ENCODE results near the gene SPAG9.

Gene SPAG9

GRCh38 chr17:50935996-50936266, 184.7 kb downstream of the SPAG9 start:
- Histone ChIP-seq H3F3A (ENCODE audit: insufficient read depth, low read length) (peaks cover 9% of the 10 kb centered on the region; the same call in 1 of the 2 replicates), H3K4me2 (ENCODE audit: low read depth, low read length) (no peak overlapping the region), H3K4me1 (ENCODE audit: low read length) (no peaks in the 10 kb centered on the region), H3K9ac (ENCODE audit: low read length) (no peak overlapping the region), H3K9me2 (replicated peaks; ENCODE audit: insufficient read depth, low read length) (no peaks in the 10 kb centered on the region), H3K36me3 (replicated peaks; ENCODE audit: insufficient read depth, low read length) (no peaks in the 10 kb centered on the region), H4K20me1 (ENCODE audit: insufficient read depth, low read length) (no peaks in the 10 kb centered on the region), H3K9me3 (replicated peaks; ENCODE audit: insufficient read depth, low read length) (no peaks in the 10 kb centered on the region), H3K79me2 (ENCODE audit: low read length) (no peaks in the 10 kb centered on the region), H3K27me3 (replicated peaks; ENCODE audit: insufficient read depth, low read length) (no peaks in the 10 kb centered on the region), H3K4me3 (ENCODE audit: low read length) (no peak overlapping the region), H2AFZ (ENCODE audit: low read length) (no peak overlapping the region), H3K27ac (ENCODE audit: low read length) (no peak overlapping the region)
- TF ChIP-seq EZH2 (optimal IDR thresholded peaks at IDR 0.05; ENCODE audit: low read depth, low read length) (no peak), CTCF (IDR thresholded peaks at IDR 0.05; ENCODE audit: low read length) (no peak), EZH2phosphoT487 (IDR thresholded peaks at IDR 0.05; ENCODE audit: low read length) (no peak)
- no peak for DNase-seq

- no peak for DNase-seq
- Histone ChIP-seq H2AFZ (ENCODE audit: low read length) (no peak overlapping the region), H3K4me2 (ENCODE audit: low read depth, low read length) (no peak overlapping the region), H3K9me2 (replicated peaks; ENCODE audit: insufficient read depth, low read length) (no peaks in the 10 kb centered on the region), H3F3A (ENCODE audit: insufficient read depth, low read length) (peaks cover 13% of the 10 kb centered on the region), H3K4me3 (ENCODE audit: low read length) (no peak overlapping the region), H3K27ac (ENCODE audit: low read length) (no peak overlapping the region), H3K27me3 (replicated peaks; ENCODE audit: insufficient read depth, low read length) (no peaks in the 10 kb centered on the region), H4K20me1 (ENCODE audit: insufficient read depth, low read length) (no peaks in the 10 kb centered on the region), H3K9ac (ENCODE audit: low read length) (no peak overlapping the region), H3K79me2 (ENCODE audit: low read length) (no peaks in the 10 kb centered on the region), H3K36me3 (replicated peaks; ENCODE audit: insufficient read depth, low read length) (no peaks in the 10 kb centered on the region), H3K9me3 (replicated peaks; ENCODE audit: insufficient read depth, low read length) (no peaks in the 10 kb centered on the region), H3K4me1 (ENCODE audit: low read length) (0 out of 2 replicates have a peak, but pooled peaks cover 4% of the 10 kb centered on the region)
- TF ChIP-seq EZH2phosphoT487 (IDR thresholded peaks at IDR 0.05; ENCODE audit: low read length), result no peak
- no peak for TF ChIP-seq EZH2 (optimal IDR thresholded peaks at IDR 0.05; ENCODE audit: low read depth, low read length)
- no peak for TF ChIP-seq CTCF (IDR thresholded peaks at IDR 0.05; ENCODE audit: low read length)
These were observed 185.3 kb downstream of the SPAG9 start for GRCh38 chr17:50935221-50935995.

GRCh38 chr17:50934672-50935220, 185.9 kb downstream of the SPAG9 start:
- peaks cover 13% of the 10 kb centered on the region for H3F3A ChIP-seq (ENCODE audit: insufficient read depth, low read length)
- H3K36me3 ChIP-seq (replicated peaks; ENCODE audit: insufficient read depth, low read length), result no peaks in the 10 kb centered on the region
- 0 out of 2 replicates have a peak, but pooled peaks cover 4% of the 10 kb centered on the region for H3K4me1 ChIP-seq (ENCODE audit: low read length)
- H3K4me3 ChIP-seq (ENCODE audit: low read length), result no peak overlapping the region
- H4K20me1 ChIP-seq (ENCODE audit: insufficient read depth, low read length), result no peaks in the 10 kb centered on the region
- no peak overlapping the region for H3K27ac ChIP-seq (ENCODE audit: low read length)
- no peaks in the 10 kb centered on the region for H3K9me3 ChIP-seq (replicated peaks; ENCODE audit: insufficient read depth, low read length)
- no peaks in the 10 kb centered on the region for H3K79me2 ChIP-seq (ENCODE audit: low read length)
- no peaks in the 10 kb centered on the region for H3K9me2 ChIP-seq (replicated peaks; ENCODE audit: insufficient read depth, low read length)
- H2AFZ ChIP-seq (ENCODE audit: low read length), result no peak overlapping the region
- no peak overlapping the region for H3K9ac ChIP-seq (ENCODE audit: low read length)
- DNase-seq, result no peak
- H3K4me2 ChIP-seq (ENCODE audit: low read depth, low read length), result no peak overlapping the region
- H3K27me3 ChIP-seq (replicated peaks; ENCODE audit: insufficient read depth, low read length), result no peaks in the 10 kb centered on the region
- TF ChIP-seq EZH2 (optimal IDR thresholded peaks at IDR 0.05; ENCODE audit: low read depth, low read length), result no peak
- no peak for TF ChIP-seq EZH2phosphoT487 (IDR thresholded peaks at IDR 0.05; ENCODE audit: low read length)
- TF ChIP-seq CTCF (IDR thresholded peaks at IDR 0.05; ENCODE audit: low read length), result no peak

All from MM.1S (cell line).